Activated CD8-positive, alpha-beta memory T cell treated with anti-CD3 and anti-CD28 coated beads, Interleukin-2, amount 50 U/mL, for 4 hours (primary cell): ENCODE measurements around the gene C14orf180.

Experiments used
- DNase-seq: peaks from one replicate; pipeline ENCODE4 v3.0.0-alpha.2; 2020

Gene C14orf180

GRCh38 chr14:104561632-104562495, 17.7 kb upstream of the C14orf180 start:
- no peak for DNase-seq

- DNase-seq: no peak
Observed at GRCh38 chr14:104562606-104563005, 17.0 kb upstream of the C14orf180 start.

- DNase-seq: no peak
Observed at GRCh38 chr14:104563191-104563741, 16.3 kb upstream of the C14orf180 start.

GRCh38 chr14:104563742-104564615, 15.6 kb upstream of the C14orf180 start:
- DNase-seq: peak; percentile 71

GRCh38 chr14:104564744-104565679, 14.6 kb upstream of the C14orf180 start:
- DNase-seq: no peak

GRCh38 chr14:104567141-104567956, 12.2 kb upstream of the C14orf180 start:
- DNase-seq: no peak

- DNase-seq: no peak
Observed at GRCh38 chr14:104567957-104568225, 11.7 kb upstream of the C14orf180 start.

GRCh38 chr14:104568620-104569019, 10.9 kb upstream of the C14orf180 start:
- no peak for DNase-seq

- DNase-seq: no peak
Observed at GRCh38 chr14:104569435-104569834, 10.1 kb upstream of the C14orf180 start.

GRCh38 chr14:104571246-104571645, 8.3 kb upstream of the C14orf180 start:
- no peak for DNase-seq

GRCh38 chr14:104572024-104572626, 7.4 kb upstream of the C14orf180 start:
- DNase-seq: no peak

GRCh38 chr14:104572668-104573067, 6.9 kb upstream of the C14orf180 start:
- no peak for DNase-seq

GRCh38 chr14:104573930-104574329, 5.6 kb upstream of the C14orf180 start:
- no peak for DNase-seq

- no peak for DNase-seq
Observed at GRCh38 chr14:104574536-104574935, 5.0 kb upstream of the C14orf180 start.

- DNase-seq: no peak
Observed at GRCh38 chr14:104574978-104575583, 4.5 kb upstream of the C14orf180 start.

GRCh38 chr14:104576232-104576969, 3.2 kb upstream of the C14orf180 start:
- DNase-seq: no peak

- no peak for DNase-seq
Observed at GRCh38 chr14:104576970-104577332, 2.6 kb upstream of the C14orf180 start.

- DNase-seq: no peak
Observed at GRCh38 chr14:104577426-104577825, 2.1 kb upstream of the C14orf180 start.

GRCh38 chr14:104577847-104578301, 1.7 kb upstream of the C14orf180 start:
- no peak for DNase-seq

- no peak for DNase-seq
Observed at GRCh38 chr14:104578321-104578720, 1.2 kb upstream of the C14orf180 start.
